ENCODE data around the gene CD300LF. TPM values are rescaled to one million over a fixed set of nuclear protein-coding genes. Genes with fewer than 3 reads are reported as not detected.
A peak's percentile ranks its signal among the peaks of the same experiment; 100 is the strongest.

CD300LF gene
- total RNA-seq, 1 experiment from 2014 or later: not detected

GRCh38 chr17:74697515-74697914 is 15.2 kb downstream of the CD300LF start:
- H3K9me3 Mint-ChIP-seq: peaks cover 3 to 6% of the 10 kb centered on the region in 2 experiments; a peak in 3 of 5 replicates
- Histone ChIP-seq H3K4me1 (ENCODE audit: insufficient read depth, low read length) (no peaks in the 10 kb centered on the region), H3K9ac (ENCODE audit: extremely low read depth, insufficient read length, low read length) (no peak overlapping the region), H4K8ac (replicated peaks; ENCODE audit: insufficient read length, low read depth, low read length) (no peak overlapping the region), H2BK15ac (ENCODE audit: low read depth, low read length) (no peak overlapping the region), H3K56ac (ENCODE audit: insufficient read length, low read depth, low read length) (no peak overlapping the region), H3K79me1 (ENCODE audit: insufficient read depth, low read depth, low read length, poor library complexity, severe bottlenecking) (no peaks in the 10 kb centered on the region), H3K18ac (ENCODE audit: insufficient read length, low read depth, low read length) (no peak overlapping the region), H3K4me2 (ENCODE audit: insufficient read depth, insufficient read length, low read length) (no peak overlapping the region), H3T11ph (ENCODE audit: low read length) (no peak overlapping the region), H2AK5ac (ENCODE audit: insufficient read length, low read length) (no peak overlapping the region), H2BK12ac (ENCODE audit: insufficient read length, low read depth, low read length) (no peak overlapping the region), H2AFZ (ENCODE audit: low read length) (no peak overlapping the region), H3K9me3 (ENCODE audit: control insufficient read depth, low read depth, low read length) (no peaks in the 10 kb centered on the region), H3K14ac (ENCODE audit: insufficient read depth, low read length) (no peak overlapping the region; the same call in 1 of the 2 replicates), H2BK20ac (ENCODE audit: low read depth, low read length, poor library complexity, severe bottlenecking) (no peak overlapping the region), H3K23me2 (ENCODE audit: insufficient read length, low read depth, low read length, poor library complexity, severe bottlenecking) (no peaks in the 10 kb centered on the region), H3K27ac (ENCODE audit: insufficient read length, low read depth, low read length) (no peak overlapping the region), H3K27me3 (ENCODE audit: insufficient read depth, low read length) (0 out of 2 replicates have a peak, but pooled peaks cover under 1% of the 10 kb centered on the region), H4K91ac (ENCODE audit: insufficient read length, low read depth, low read length) (no peak overlapping the region), H4K20me1 (ENCODE audit: control insufficient read depth, insufficient read depth, insufficient read length) (no peaks in the 10 kb centered on the region), H2BK120ac (ENCODE audit: low read depth, low read length, poor library complexity, severe bottlenecking) (no peak overlapping the region), H3K79me2 (ENCODE audit: insufficient read depth, low read length) (no peaks in the 10 kb centered on the region), H3K4ac (ENCODE audit: low read depth, low read length) (no peak overlapping the region), H4K5ac (ENCODE audit: insufficient read length, low read depth, low read length) (no peak overlapping the region), H3K23ac (ENCODE audit: insufficient read length, low read depth, low read length) (peak overlapping the region; percentile 17), H2BK5ac (ENCODE audit: insufficient read length, low read length) (no peak overlapping the region)
- no peak for DNase-seq
- TF ChIP-seq, protein P1, sequence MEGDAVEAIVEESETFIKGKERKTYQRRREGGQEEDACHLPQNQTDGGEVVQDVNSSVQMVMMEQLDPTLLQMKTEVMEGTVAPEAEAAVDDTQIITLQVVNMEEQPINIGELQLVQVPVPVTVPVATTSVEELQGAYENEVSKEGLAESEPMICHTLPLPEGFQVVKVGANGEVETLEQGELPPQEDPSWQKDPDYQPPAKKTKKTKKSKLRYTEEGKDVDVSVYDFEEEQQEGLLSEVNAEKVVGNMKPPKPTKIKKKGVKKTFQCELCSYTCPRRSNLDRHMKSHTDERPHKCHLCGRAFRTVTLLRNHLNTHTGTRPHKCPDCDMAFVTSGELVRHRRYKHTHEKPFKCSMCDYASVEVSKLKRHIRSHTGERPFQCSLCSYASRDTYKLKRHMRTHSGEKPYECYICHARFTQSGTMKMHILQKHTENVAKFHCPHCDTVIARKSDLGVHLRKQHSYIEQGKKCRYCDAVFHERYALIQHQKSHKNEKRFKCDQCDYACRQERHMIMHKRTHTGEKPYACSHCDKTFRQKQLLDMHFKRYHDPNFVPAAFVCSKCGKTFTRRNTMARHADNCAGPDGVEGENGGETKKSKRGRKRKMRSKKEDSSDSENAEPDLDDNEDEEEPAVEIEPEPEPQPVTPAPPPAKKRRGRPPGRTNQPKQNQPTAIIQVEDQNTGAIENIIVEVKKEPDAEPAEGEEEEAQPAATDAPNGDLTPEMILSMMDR (conservative IDR thresholded peaks at IDR 0.05): no peak
- H3K4me3 Mint-ChIP-seq: no peak overlapping the region
- H3K36me3 Mint-ChIP-seq (ENCODE audit: insufficient read depth in 1 of 3, low read depth in 3 of 3): no peaks in the 10 kb centered on the region
- no CpG with 5 or more reads among the region's 2 CpGs for WGBS (ENCODE audit: extremely low coverage, insufficient read length, low lambda C conversion rate)
- H3K27ac Mint-ChIP-seq: no peak overlapping the region; a peak in 1 of 7 replicates
- peaks cover 58% of the 10 kb centered on the region for H3K27me3 Mint-ChIP-seq (ENCODE audit: low read depth)
- H3K4me1 Mint-ChIP-seq: no peaks in the 10 kb centered on the region
